ENCODE results near the gene FBLIM1. TPM values are rescaled to one million over a fixed set of nuclear protein-coding genes. Genes with fewer than 3 reads are reported as not detected.

FBLIM1 gene
- total and polyA plus RNA-seq, 8 donors = 17.5 to 128 (median 69.0) TPM

DNA sequence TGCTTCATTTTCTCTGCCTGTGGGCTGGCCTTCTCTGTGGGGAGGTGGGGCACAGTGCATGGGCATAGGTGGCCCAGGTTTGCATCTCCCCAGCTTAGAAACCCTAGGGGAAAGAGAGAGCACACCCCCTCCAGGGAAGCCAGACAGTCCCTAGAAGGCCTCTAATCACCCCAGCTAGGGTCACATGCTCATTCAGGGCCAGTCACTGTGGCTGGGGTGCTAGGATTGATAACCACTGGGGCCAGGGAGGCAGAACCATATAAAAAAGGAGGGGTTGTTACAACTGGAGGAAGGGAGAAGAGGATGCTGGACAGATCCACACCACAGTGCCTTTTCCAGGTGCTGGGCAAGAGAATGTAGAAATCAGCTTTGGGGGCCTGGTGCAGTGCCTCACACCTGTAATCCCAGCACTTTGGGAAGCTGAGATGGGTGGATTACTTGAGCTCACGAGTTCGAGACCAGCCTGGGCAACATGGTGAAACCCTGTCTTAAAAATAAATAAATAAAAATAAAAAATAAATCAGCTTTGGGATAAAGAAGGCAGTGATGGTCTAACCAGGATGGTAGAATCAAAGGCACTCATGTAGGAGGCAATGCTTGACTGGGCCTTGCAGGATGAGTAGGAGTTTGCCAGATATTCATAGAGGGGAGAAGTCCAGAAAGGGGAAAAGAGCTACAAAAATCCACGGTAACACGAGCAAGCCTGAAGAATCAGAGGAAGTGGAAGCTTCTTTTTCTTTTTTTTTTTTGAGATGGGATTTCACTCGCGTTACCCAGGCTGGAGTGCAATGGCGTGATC lies 19.5 kb downstream of the FBLIM1 start:
- Histone ChIP-seq H3K4me1 (peaks cover 10 to 24% (median 14%) of the 10 kb centered on the region in 4 donors), H3K4me3 (no peak overlapping the region), H3K36me3 (peaks cover 24 to 96% (median 85%) of the 10 kb centered on the region in 4 donors), H3K27me3 (no peaks in the 10 kb centered on the region), H3K27ac (peak overlapping the region in 2 of 5 donors; percentile 0 to 35), H3K9me3 (no peaks in the 10 kb centered on the region)
- WGBS, 5 donors = 85 to 98% (median 93%) methylated on average over 7 of the region's 7 CpGs
- intact Hi-C loops (cut with DNase I; ENCODE audit: low total_unique reads) = no loop called here
- TF ChIP-seq POLR2A (IDR thresholded peaks at IDR 0.05) (no peak), EP300 (IDR thresholded peaks at IDR 0.05) (no peak), POLR2AphosphoS5 (IDR thresholded peaks at IDR 0.05) (no peak)
- TF ChIP-seq, protein P1, sequence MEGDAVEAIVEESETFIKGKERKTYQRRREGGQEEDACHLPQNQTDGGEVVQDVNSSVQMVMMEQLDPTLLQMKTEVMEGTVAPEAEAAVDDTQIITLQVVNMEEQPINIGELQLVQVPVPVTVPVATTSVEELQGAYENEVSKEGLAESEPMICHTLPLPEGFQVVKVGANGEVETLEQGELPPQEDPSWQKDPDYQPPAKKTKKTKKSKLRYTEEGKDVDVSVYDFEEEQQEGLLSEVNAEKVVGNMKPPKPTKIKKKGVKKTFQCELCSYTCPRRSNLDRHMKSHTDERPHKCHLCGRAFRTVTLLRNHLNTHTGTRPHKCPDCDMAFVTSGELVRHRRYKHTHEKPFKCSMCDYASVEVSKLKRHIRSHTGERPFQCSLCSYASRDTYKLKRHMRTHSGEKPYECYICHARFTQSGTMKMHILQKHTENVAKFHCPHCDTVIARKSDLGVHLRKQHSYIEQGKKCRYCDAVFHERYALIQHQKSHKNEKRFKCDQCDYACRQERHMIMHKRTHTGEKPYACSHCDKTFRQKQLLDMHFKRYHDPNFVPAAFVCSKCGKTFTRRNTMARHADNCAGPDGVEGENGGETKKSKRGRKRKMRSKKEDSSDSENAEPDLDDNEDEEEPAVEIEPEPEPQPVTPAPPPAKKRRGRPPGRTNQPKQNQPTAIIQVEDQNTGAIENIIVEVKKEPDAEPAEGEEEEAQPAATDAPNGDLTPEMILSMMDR (IDR thresholded peaks at IDR 0.05) = no peak
- no peak for DNase-seq

DNA sequence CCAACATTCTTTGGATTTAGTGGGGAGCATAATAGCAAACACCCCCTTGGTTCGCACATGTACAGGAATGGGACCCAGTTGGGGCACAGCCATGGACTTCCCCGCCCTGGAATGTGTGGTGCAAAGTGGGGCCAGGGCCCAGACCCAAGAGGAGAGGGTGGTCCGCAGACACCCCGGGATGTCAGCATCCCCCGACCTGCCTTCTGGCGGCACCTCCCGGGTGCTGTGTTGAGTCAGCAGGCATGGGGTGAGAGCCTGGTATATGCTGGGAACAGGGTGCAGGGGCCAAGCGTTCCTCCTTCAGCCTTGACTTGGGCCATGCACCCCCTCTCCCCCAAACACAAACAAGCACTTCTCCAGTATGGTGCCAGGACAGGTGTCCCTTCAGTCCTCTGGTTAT lies 27.1 kb downstream of the FBLIM1 start:
- H3K4me3 ChIP-seq = no peak overlapping the region

GRCh38 chr1:15786581-15786980 lies 28.0 kb downstream of the FBLIM1 start:
- Histone ChIP-seq H3K4me1 (peaks cover 11 to 22% (median 12%) of the 10 kb centered on the region in 4 donors), H3K9me3 (no peaks in the 10 kb centered on the region), H3K36me3 (peaks cover 9 to 46% (median 43%) of the 10 kb centered on the region in 4 donors), H3K27me3 (no peaks in the 10 kb centered on the region), H3K4me3 (no peak overlapping the region), H3K27ac (peak overlapping the region in 1 of 5 donors; percentile 46)
- no peak for DNase-seq
- TF ChIP-seq, protein P1 (IDR thresholded peaks at IDR 0.05) = no peak
- TF ChIP-seq POLR2AphosphoS5 (IDR thresholded peaks at IDR 0.05) (no peak), POLR2A (IDR thresholded peaks at IDR 0.05) (no peak), EP300 (IDR thresholded peaks at IDR 0.05) (no peak)
- 59 to 66% (median 63%) methylated on average over 9 to 10 of the region's 10 CpGs for WGBS, 5 donors
- intact Hi-C loops (cut with DNase I; ENCODE audit: low total_unique reads) = no loop called here

More for the DNA sequence above, 27.1 kb downstream of the FBLIM1 start:
- TF ChIP-seq, protein P1 (IDR thresholded peaks at IDR 0.05) = no peak
- TF ChIP-seq EP300 (IDR thresholded peaks at IDR 0.05) = no peak
- no peak for TF ChIP-seq POLR2AphosphoS5 (IDR thresholded peaks at IDR 0.05)
- no peak for TF ChIP-seq POLR2A (IDR thresholded peaks at IDR 0.05)
- 84 to 97% (median 95%) methylated on average over 8 of the region's 8 CpGs for WGBS, 5 donors
- intact Hi-C loops (cut with DNase I; ENCODE audit: low total_unique reads) = no loop called here
- no peaks in the 10 kb centered on the region for H3K9me3 ChIP-seq
- no peak for DNase-seq
- no peaks in the 10 kb centered on the region for H3K27me3 ChIP-seq
- peak overlapping the region in 1 of 5 donors; percentile 46 for H3K27ac ChIP-seq
- peaks cover 9 to 54% (median 47%) of the 10 kb centered on the region in 4 donors for H3K36me3 ChIP-seq
- peaks cover 13 to 27% (median 17%) of the 10 kb centered on the region in 4 donors for H3K4me1 ChIP-seq

GRCh38 chr1:15788624-15789301 lies 30.2 kb downstream of the FBLIM1 start:
- peaks cover 11 to 31% (median 15%) of the 10 kb centered on the region in 4 donors for H3K4me1 ChIP-seq
- intact Hi-C loops (cut with DNase I; ENCODE audit: low total_unique reads) = no loop called here
- no peaks in the 10 kb centered on the region for H3K9me3 ChIP-seq
- peaks cover 9 to 25% (median 24%) of the 10 kb centered on the region in 4 donors for H3K36me3 ChIP-seq
- H3K27ac ChIP-seq = peak overlapping the region in 4 of 5 donors; percentile 16 to 68 (median 48)
- no peak overlapping the region for H3K4me3 ChIP-seq
- WGBS, 5 donors = 58 to 72% (median 70%) methylated on average over 13 of the region's 13 CpGs
- TF ChIP-seq POLR2A (IDR thresholded peaks at IDR 0.05) (no peak), POLR2AphosphoS5 (IDR thresholded peaks at IDR 0.05) (no peak), EP300 (IDR thresholded peaks at IDR 0.05) (no peak)
- TF ChIP-seq, protein P1 (IDR thresholded peaks at IDR 0.05) = no peak
- H3K27me3 ChIP-seq = no peaks in the 10 kb centered on the region
- peak in 1 of 2 donors; percentile 45 for DNase-seq

All from stomach (tissue), 9 donors.